GM18502 (cell line): Measurements from ENCODE around the gene AIDA.

Experiments used
- ATAC-seq: cut with Tn5 transposase; IDR thresholded peaks from one replicate; pipeline ENCODE4 v1.9.1; 2021; ENCODE audit warnings: mild to moderate bottlenecking; ENCODE audit not compliant: unreplicated experiment, poor library complexity

AIDA gene

GRCh38 chr1:222653178-222653827 lies 59.0 kb downstream of the AIDA start:
- ATAC-seq: peak; percentile 71

- ATAC-seq: no peak
Observed at GRCh38 chr1:222652676-222653075, 59.6 kb downstream of the AIDA start.

- no peak for ATAC-seq
Observed at GRCh38 chr1:222644636-222644980, 67.7 kb downstream of the AIDA start.

GRCh38 chr1:222643938-222644635 lies 68.2 kb downstream of the AIDA start:
- ATAC-seq: peak; percentile 97

- no peak for ATAC-seq
Observed at GRCh38 chr1:222643606-222643937, 68.7 kb downstream of the AIDA start.

- no peak for ATAC-seq
Observed at GRCh38 chr1:222642468-222642867, 69.8 kb downstream of the AIDA start.

- ATAC-seq: no peak
Observed at GRCh38 chr1:222641269-222641948, 70.9 kb downstream of the AIDA start.

- ATAC-seq: peak; percentile 86
Observed at GRCh38 chr1:222634180-222635013, 77.9 kb downstream of the AIDA start.

- no peak for ATAC-seq
Observed at GRCh38 chr1:222632749-222633148, 79.5 kb downstream of the AIDA start.

GRCh38 chr1:222631611-222632208 lies 80.6 kb downstream of the AIDA start:
- no peak for ATAC-seq

GRCh38 chr1:222629921-222630535 lies 82.3 kb downstream of the AIDA start:
- ATAC-seq: no peak

- ATAC-seq: no peak
Observed at GRCh38 chr1:222627232-222627631, 85.1 kb downstream of the AIDA start.

GRCh38 chr1:222624214-222624613 lies 88.1 kb downstream of the AIDA start:
- no peak for ATAC-seq

- no peak for ATAC-seq
Observed at GRCh38 chr1:222623458-222623857, 88.8 kb downstream of the AIDA start.

- ATAC-seq: no peak
Observed at GRCh38 chr1:222622765-222623164, 89.5 kb downstream of the AIDA start.

- no peak for ATAC-seq
Observed at GRCh38 chr1:222620566-222620965, 91.7 kb downstream of the AIDA start.

- ATAC-seq: no peak
Observed at GRCh38 chr1:222618880-222619596, 93.3 kb downstream of the AIDA start.
